HepG2 (cell line): ENCODE results near the gene MFRP. TPM values are rescaled to one million over a fixed set of nuclear protein-coding genes. Genes with fewer than 3 reads are reported as not detected.
A peak's percentile ranks its signal among the peaks of the same experiment; 100 is the strongest.

ENCODE experiments used
- ARID3A ChIP-seq: IDR thresholded peaks from 2 replicates; pipeline ENCODE4 v1.6.1; 2012; ENCODE audit warnings: low read depth, low read length, improper control_type of control experiment
- GLI4 ChIP-seq: sonication (generic); formaldehyde crosslinking; IDR thresholded peaks from 2 replicates; pipeline ENCODE4 v1.5.1; 2020; ENCODE audit warnings: missing genetic modification reagents, mild to moderate bottlenecking, moderate library complexity, borderline replicate concordance
- HMGXB4 ChIP-seq, 2 experiments: sonication (generic) in 1 of 2; formaldehyde crosslinking in 1 of 2; IDR thresholded peaks; 2 replicates each; pipeline versions ENCODE4 v1.4.0 to v1.6.1; 2018 to 2020; ENCODE audit warnings: missing genetic modification reagents in 2 of 2, borderline replicate concordance in 1 of 2, low read depth in 1 of 2, mild to moderate bottlenecking in 1 of 2, missing biosample characterization in 1 of 2
- IRF9 ChIP-seq: sonication (generic); formaldehyde crosslinking; IDR thresholded peaks from 2 replicates; pipeline ENCODE4 v1.8.0; 2022; ENCODE audit warnings: missing genetic modification reagents, mild to moderate bottlenecking, borderline replicate concordance
- MTF1 ChIP-seq: sonication (generic); formaldehyde crosslinking; IDR thresholded peaks from 2 replicates; pipeline ENCODE4 v1.5.0; 2020; ENCODE audit warnings: missing genetic modification reagents
- MZF1 ChIP-seq: sonication (generic); formaldehyde crosslinking; IDR thresholded peaks from 2 replicates; pipeline ENCODE4 v1.8.1; 2023; ENCODE audit warnings: mild to moderate bottlenecking, missing genetic modification reagents, borderline replicate concordance
- POGZ ChIP-seq: sonication (generic); formaldehyde crosslinking; IDR thresholded peaks from 2 replicates; pipeline ENCODE4 v1.4.0; 2020; ENCODE audit warnings: mild to moderate bottlenecking, missing genetic modification reagents
- REL ChIP-seq: sonication (generic); formaldehyde crosslinking; conservative IDR thresholded peaks from 2 replicates; pipeline ENCODE4 v1.8.0; 2022; ENCODE audit warnings: mild to moderate bottlenecking, missing genetic modification reagents, moderate library complexity
- SIX4 ChIP-seq: sonication (generic); formaldehyde crosslinking; IDR thresholded peaks from 2 replicates; pipeline ENCODE4 v1.4.0; 2020; ENCODE audit warnings: missing genetic modification reagents
- ZMYM4 ChIP-seq: sonication (generic); formaldehyde crosslinking; IDR thresholded peaks from 2 replicates; pipeline ENCODE4 v1.8.1; 2023; ENCODE audit warnings: mild to moderate bottlenecking, missing genetic modification reagents
- ZNF276 ChIP-seq: sonication (generic); formaldehyde crosslinking; IDR thresholded peaks from 2 replicates; pipeline ENCODE4 v1.4.0; 2020; ENCODE audit warnings: mild to moderate bottlenecking, low read depth, missing genetic modification reagents
- ZNF292 ChIP-seq: sonication (generic); formaldehyde crosslinking; IDR thresholded peaks from 2 replicates; pipeline ENCODE4 v1.8.1; 2022; ENCODE audit warnings: mild to moderate bottlenecking, low read depth, missing genetic modification reagents, borderline replicate concordance
- ZNF720 ChIP-seq: sonication (generic); formaldehyde crosslinking; IDR thresholded peaks from 2 replicates; pipeline ENCODE4 v1.4.0; 2020; ENCODE audit warnings: missing genetic modification reagents
- ZNF737 ChIP-seq: sonication (generic); formaldehyde crosslinking; IDR thresholded peaks from 2 replicates; pipeline ENCODE4 v1.5.0; 2020; ENCODE audit warnings: missing genetic modification reagents, mild to moderate bottlenecking, borderline replicate concordance
- polyA plus RNA-seq, 8 experiments: library from polyadenylated mRNA; depleted of rRNA in 3 of 8; stranded (reverse) in 7 of 8; unstranded in 1 of 8; fragments of >200 nt; fragmentation: Illumina TruSeq in 4 of 8; extraction: Trizol in 4 of 8; gene quantifications; 2 replicates each; pipeline versions ENCODE4 v1.2.1 to v1.2.3, GENCODE V29; 2011 to 2016; ENCODE audit warnings: low read depth in 4 of 8, missing spikeins in 1 of 8, mixed read lengths in 1 of 8; ENCODE audit not compliant: insufficient read depth in 1 of 8
- total RNA-seq, 5 experiments: library from RNA; depleted of rRNA; stranded (reverse); fragments of >200 nt; fragmentation: Illumina TruSeq; extraction: Trizol; gene quantifications; 2 replicates each; pipeline ENCODE4 v1.2.3, GENCODE V29; 2016; ENCODE audit warnings: low read depth in 1 of 5

Gene MFRP
- total and polyA plus RNA-seq, 2 of the 13 experiments (the other 11 are each of a cell fraction or from before 2014, with no cell fraction given) = not detected

- TF ChIP-seq REL (CRISPR knock-in tag) (no peak), MTF1 (CRISPR knock-in tag) (no peak), ZNF276 (CRISPR knock-in tag) (0 out of 2 replicates have a peak, but pooled peaks have one; percentile 52), ZMYM4 (peak; percentile 56; the same call in 1 of the 2 replicates), GLI4 (CRISPR knock-in tag) (no peak), ZNF292 (peak; percentile 60; the same call in 1 of the 2 replicates), ZNF737 (CRISPR knock-in tag) (no peak), MZF1 (no peak), ARID3A (no peak), POGZ (peak; percentile 47; the same call in 1 of the 2 replicates), IRF9 (CRISPR knock-in tag) (peak; percentile 59; the same call in 1 of the 2 replicates), HMGXB4 (CRISPR knock-in tag; IDR thresholded peaks at IDR 0.05; ENCODE audit: borderline replicate concordance in 1 of 2, low read depth in 1 of 2) (no peak), SIX4 (CRISPR knock-in tag) (peak; percentile 68), ZNF720 (no peak)
Observed at GRCh38 chr11:119376197-119376847, 29.8 kb upstream of the MFRP start (continued).
